ENCODE measurements around the gene POLG. TPM values are rescaled to one million over a fixed set of nuclear protein-coding genes. Genes with fewer than 3 reads are reported as not detected.

Gene POLG
- total RNA-seq, 4 donors from 2014 or later = 52.9 to 93.3 (median 66.9) TPM

DNA sequence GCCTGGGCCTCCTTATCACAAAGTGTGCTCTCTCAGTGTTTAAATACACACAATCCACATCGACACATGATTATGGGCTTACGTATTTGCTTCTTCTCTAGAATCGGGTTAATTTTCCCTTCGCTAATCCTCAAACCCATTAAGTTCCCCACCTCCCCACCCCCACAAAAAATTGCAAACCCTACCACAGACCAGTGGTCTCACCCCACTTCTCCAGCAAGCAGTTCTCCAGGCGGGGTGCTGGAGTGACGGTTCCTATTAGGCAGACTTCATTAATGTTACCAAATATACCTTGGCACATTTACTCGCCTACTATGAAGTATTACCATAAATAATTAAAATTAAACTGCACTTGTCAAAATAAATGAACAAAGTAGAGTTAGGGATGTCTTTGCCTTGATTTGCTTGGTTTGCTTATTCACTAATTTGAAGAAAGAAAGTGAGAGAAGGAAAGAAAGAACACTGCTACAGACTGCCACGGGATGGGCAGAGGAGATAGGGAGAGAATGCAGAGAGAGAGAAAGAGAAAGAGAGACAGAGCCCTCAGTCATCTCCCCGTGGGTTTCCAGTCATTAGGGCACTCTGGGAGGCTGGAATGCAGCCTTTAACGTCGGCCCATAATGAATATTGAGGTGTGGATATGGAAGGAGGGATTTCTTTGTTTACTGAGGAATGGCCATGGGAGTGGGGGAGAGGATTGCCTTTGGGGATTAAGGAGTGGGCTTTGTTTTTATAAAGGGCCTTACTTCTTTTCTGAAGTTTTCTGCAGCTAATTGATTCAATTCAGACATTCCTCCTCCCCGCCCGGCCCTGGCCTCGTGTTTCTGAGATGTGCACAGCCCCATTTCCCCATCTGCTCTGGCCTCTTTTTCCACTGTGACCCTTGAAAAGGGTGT is 39.7 kb upstream of the POLG start:
- TF ChIP-seq CTCF (IDR thresholded peaks at IDR 0.05) = no peak
- no peak for DNase-seq (ENCODE audit: low spot score)
- no peak for ATAC-seq (ENCODE audit: low FRiP score)

DNA sequence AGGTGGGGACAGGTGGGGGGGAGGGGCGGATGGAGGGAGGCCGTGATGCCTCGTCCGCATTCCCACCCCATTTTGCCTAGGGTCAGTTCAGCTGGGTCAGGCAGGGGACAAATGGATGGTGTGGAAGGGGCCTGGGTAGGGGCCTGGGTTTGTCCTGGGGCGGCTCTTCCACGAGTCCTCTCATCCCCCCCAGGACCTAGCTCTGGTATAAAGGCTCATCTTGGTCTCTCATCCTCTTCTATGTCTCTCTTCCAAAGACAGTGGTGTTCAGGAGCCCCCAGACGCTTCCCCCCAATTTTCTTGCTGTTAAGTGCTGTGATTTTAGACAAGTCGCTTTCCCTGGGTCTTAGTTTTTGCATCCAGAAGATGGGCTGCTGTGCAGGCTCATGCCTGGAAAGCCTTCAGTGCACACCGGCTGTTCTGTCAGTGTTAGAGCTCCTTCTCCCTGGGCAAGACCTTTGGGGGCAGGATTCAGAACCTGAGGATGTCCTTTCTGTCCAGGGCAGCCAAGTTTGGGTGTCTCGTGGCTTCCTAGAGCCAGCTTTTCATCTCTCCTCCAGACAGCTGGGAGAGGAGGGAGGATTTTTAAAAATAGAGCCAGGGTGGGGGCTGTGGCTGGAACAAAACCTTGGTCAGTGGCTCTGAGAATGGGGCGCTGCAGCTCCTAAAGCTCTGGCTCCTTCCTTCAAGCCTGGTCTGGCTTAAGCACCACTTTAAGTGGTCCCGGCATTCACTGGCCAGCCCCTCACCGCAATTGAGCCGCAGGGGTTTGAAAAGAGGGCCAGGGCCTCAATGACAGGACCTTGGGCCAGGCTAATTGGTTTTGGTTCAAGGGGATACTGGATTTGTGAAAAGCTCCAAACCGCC is 37.7 kb upstream of the POLG start:
- no peak for ATAC-seq (ENCODE audit: low FRiP score)
- no peak for TF ChIP-seq CTCF (IDR thresholded peaks at IDR 0.05)
- no peak for DNase-seq (ENCODE audit: low spot score)

GRCh38 chr15:89371228-89372044 is 36.8 kb upstream of the POLG start:
- TF ChIP-seq CTCF (IDR thresholded peaks at IDR 0.05) = no peak
- no peak for DNase-seq (ENCODE audit: low spot score)
- peak; percentile 47 for ATAC-seq (ENCODE audit: low FRiP score)

GRCh38 chr15:89370978-89371227 is 36.3 kb upstream of the POLG start:
- DNase-seq (ENCODE audit: low spot score) (no peak), ATAC-seq (ENCODE audit: low FRiP score) (no peak)
- no peak for TF ChIP-seq CTCF (IDR thresholded peaks at IDR 0.05)

- DNase-seq (ENCODE audit: low spot score) (no peak), ATAC-seq (ENCODE audit: low FRiP score) (no peak)
- no peak for TF ChIP-seq CTCF (IDR thresholded peaks at IDR 0.05)
Observed at GRCh38 chr15:89370120-89370977, 35.7 kb upstream of the POLG start.

DNA sequence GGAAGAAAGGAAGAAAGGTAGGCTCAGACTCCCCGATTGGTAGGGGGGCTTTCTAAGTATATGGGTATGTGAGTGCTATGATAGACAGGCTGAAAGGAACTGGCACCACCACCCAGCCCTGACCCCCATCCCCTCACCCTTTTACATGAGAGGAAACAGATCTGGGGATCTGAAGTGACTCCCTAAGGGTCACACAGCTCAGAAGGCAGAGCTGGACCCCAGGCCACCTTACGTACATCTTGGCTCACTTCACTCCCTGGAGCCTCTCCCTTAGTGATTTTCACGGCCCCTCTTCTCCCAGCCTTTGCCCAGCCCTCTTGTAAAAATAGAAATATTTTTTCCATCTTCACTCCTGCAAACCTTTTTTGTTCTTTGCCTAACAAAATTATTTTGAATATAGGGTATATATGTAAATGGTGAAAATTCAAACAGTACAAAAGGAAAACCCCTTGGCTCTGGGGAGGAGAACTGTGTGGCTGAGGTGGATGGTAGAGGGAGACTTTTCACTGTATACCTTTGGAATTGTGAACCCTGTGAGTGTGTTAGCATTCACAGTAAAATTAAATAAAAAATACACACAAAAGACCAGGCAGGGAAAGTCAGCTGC is 34.8 kb upstream of the POLG start:
- TF ChIP-seq CTCF (IDR thresholded peaks at IDR 0.05) = no peak
- no peak for ATAC-seq (ENCODE audit: low FRiP score)
- no peak for DNase-seq (ENCODE audit: low spot score)

Measured in omental fat pad (tissue), 4 donors.